HG03342 (cell line): Measurements from ENCODE around the gene STRN3.
A peak's percentile ranks its signal among the peaks of the same experiment; 100 is the strongest.
"Not testable (repeated sequence)": the region's sequence is repeated elsewhere in the genome, so short reads cannot be mapped to it uniquely, and the experiment has no call there.

Experiments used
- ATAC-seq: cut with Tn5 transposase; IDR thresholded peaks from one replicate; pipeline ENCODE4 v1.9.1; 2021; ENCODE audit warnings: mild to moderate bottlenecking, moderate library complexity; ENCODE audit not compliant: unreplicated experiment

The STRN3 gene

GRCh38 chr14:30972882-30973582 is 53.1 kb downstream of the STRN3 start:
- no peak for ATAC-seq

- ATAC-seq = not testable (repeated sequence)
Measured at GRCh38 chr14:30972036-30972732, 54.0 kb downstream of the STRN3 start.

GRCh38 chr14:30971586-30971985 is 54.6 kb downstream of the STRN3 start:
- ATAC-seq = no peak

GRCh38 chr14:30969796-30970195 is 56.4 kb downstream of the STRN3 start:
- ATAC-seq = not testable (repeated sequence)

GRCh38 chr14:30967364-30968098 is 58.6 kb downstream of the STRN3 start:
- ATAC-seq = not testable (repeated sequence)

- ATAC-seq = no peak
Measured at GRCh38 chr14:30966415-30967363, 59.5 kb downstream of the STRN3 start.

- ATAC-seq = not testable (repeated sequence)
Measured at GRCh38 chr14:30965861-30966260, 60.3 kb downstream of the STRN3 start.

- ATAC-seq = not testable (repeated sequence)
Measured at GRCh38 chr14:30962537-30962936, 63.6 kb downstream of the STRN3 start.

- no peak for ATAC-seq
Measured at GRCh38 chr14:30961330-30961729, 64.8 kb downstream of the STRN3 start.

- no peak for ATAC-seq
Measured at GRCh38 chr14:30960216-30960615, 66.0 kb downstream of the STRN3 start.

GRCh38 chr14:30958555-30959407 is 67.4 kb downstream of the STRN3 start:
- ATAC-seq = peak; percentile 35

GRCh38 chr14:30957813-30958370 is 68.3 kb downstream of the STRN3 start:
- peak; percentile 65 for ATAC-seq

- ATAC-seq = no peak
Measured at GRCh38 chr14:30949651-30950050, 76.5 kb downstream of the STRN3 start.

GRCh38 chr14:30943694-30944093 is 82.5 kb downstream of the STRN3 start:
- ATAC-seq = no peak

GRCh38 chr14:30940886-30941285 is 85.3 kb downstream of the STRN3 start:
- ATAC-seq = no peak

GRCh38 chr14:30938617-30939016 is 87.6 kb downstream of the STRN3 start:
- ATAC-seq = no peak

- ATAC-seq = no peak
Measured at GRCh38 chr14:30935445-30935844, 90.7 kb downstream of the STRN3 start.

- not testable (repeated sequence) for ATAC-seq
Measured at GRCh38 chr14:30933937-30934336, 92.2 kb downstream of the STRN3 start.

GRCh38 chr14:30928462-30928861 is 97.7 kb downstream of the STRN3 start:
- no peak for ATAC-seq
